ENCODE results near the gene CALM1.

DNA sequence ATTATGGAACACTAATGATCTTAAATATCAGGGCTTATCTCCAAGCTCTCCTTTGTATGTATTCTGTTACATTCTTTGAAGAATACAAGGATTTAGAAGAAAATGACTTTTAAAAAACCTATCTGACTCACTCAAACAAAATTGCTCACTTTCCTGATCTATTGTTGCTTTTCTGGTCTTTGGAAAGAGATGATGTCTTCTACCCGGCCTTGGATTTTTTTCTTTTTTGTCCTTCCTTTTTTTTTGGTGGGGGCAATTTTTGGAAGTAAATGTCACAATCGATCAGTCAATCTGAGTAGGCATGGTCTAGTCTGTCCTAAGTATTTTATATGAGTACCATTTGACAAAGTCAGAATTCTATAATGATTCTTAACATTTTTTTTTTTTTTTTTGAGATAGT is 10.5 kb upstream of the CALM1 start:
- TF ChIP-seq, protein P1, sequence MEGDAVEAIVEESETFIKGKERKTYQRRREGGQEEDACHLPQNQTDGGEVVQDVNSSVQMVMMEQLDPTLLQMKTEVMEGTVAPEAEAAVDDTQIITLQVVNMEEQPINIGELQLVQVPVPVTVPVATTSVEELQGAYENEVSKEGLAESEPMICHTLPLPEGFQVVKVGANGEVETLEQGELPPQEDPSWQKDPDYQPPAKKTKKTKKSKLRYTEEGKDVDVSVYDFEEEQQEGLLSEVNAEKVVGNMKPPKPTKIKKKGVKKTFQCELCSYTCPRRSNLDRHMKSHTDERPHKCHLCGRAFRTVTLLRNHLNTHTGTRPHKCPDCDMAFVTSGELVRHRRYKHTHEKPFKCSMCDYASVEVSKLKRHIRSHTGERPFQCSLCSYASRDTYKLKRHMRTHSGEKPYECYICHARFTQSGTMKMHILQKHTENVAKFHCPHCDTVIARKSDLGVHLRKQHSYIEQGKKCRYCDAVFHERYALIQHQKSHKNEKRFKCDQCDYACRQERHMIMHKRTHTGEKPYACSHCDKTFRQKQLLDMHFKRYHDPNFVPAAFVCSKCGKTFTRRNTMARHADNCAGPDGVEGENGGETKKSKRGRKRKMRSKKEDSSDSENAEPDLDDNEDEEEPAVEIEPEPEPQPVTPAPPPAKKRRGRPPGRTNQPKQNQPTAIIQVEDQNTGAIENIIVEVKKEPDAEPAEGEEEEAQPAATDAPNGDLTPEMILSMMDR (IDR thresholded peaks at IDR 0.05), result no peak
- TF ChIP-seq EZH2 (IDR thresholded peaks at IDR 0.05), result no peak
- TF ChIP-seq EZH2phosphoT487 (IDR thresholded peaks at IDR 0.05), result no peak
